K562 (cell line): ENCODE measurements around the gene SLC2A9. TPM values are rescaled to one million over a fixed set of nuclear protein-coding genes. Genes with fewer than 3 reads are reported as not detected.

ENCODE experiments used
- ATAC-seq: fragments of 200-7000 bp; cut with Tn5 transposase; 3 replicates; pipeline ENCODE4 v1.9.1; 2020; ENCODE audit warnings: moderate library complexity
- BruUV-seq: library from RNA; stranded (reverse); fragments of 400-500 nt; replicated peaks from 2 replicates; lab custom pipeline; 2021; lab: Mats Ljungman, UMichigan
- CTCF ChIA-PET: fragments of 300-600 bp; formaldehyde crosslinking; extraction: SDS; loops from one replicate; lab custom pipeline; 2021; ENCODE audit warnings: low intra/inter-chr PET ratio; lab: Yijun Ruan, JAX
- POLR2A ChIA-PET: fragments of 300-600, 350-650 bp; sonication (Branson Sonifier 250); formaldehyde crosslinking; extraction: SDS; loops from one replicate; lab custom pipeline; 2021; ENCODE audit warnings: antibody characterized with exemption, inconsistent platforms; lab: Yijun Ruan, JAX
- DNase-seq, 4 experiments: peaks; one replicate each; pipeline versions ENCODE4 v3.0.0 to v3.0.0-alpha.2; 2011 to 2018; ENCODE audit warnings: low spot score in 3 of 4, mixed read lengths in 3 of 4; ENCODE audit errors: extremely low read depth in 1 of 4
- FAIRE-seq: peaks from 2 replicates; lab custom pipeline; 2011; peaks lifted over from hg19 to GRCh38; lab: Jason Lieb, UNC
- H2AFZ ChIP-seq: 2 replicates; pipeline ENCODE4 v1.6.0; 2011; ENCODE audit warnings: low read depth, low read length, control low read depth, inconsistent platforms
- H3K27ac ChIP-seq: fragments of 200-600 bp; 3 replicates; pipeline ENCODE4 v1.8.0; 2011; ENCODE audit warnings: low read depth, mild to moderate bottlenecking, control low read depth, inconsistent platforms, low read length, moderate library complexity, mixed read lengths; ENCODE audit errors: extremely low read depth
- H3K27me3 ChIP-seq, 2 experiments: fragments of 300-600 bp in 1 of 2; 2 replicates in 1 of 2; 3 replicates in 1 of 2; pipeline versions ENCODE4 v1.6.0 to v1.8.0; 2011; ENCODE audit warnings: inconsistent platforms in 2 of 2, low read length in 2 of 2, mild to moderate bottlenecking in 1 of 2, mixed read lengths in 1 of 2, moderate library complexity in 1 of 2; ENCODE audit not compliant: control insufficient read depth in 2 of 2, insufficient read depth in 2 of 2
- H3K36me3 ChIP-seq: fragments of 300-600 bp; 3 replicates; pipeline ENCODE4 v1.8.0; 2011; ENCODE audit warnings: mild to moderate bottlenecking, low read length, inconsistent platforms; ENCODE audit not compliant: control insufficient read depth, insufficient read depth
- H3K4me1 ChIP-seq, 2 experiments: fragments of 200-600 bp in 1 of 2; replicated peaks in 1 of 2; 2 replicates in 1 of 2; 3 replicates in 1 of 2; pipeline versions ENCODE4 v1.5.1 to v1.8.0; 2011; ENCODE audit warnings: inconsistent platforms in 2 of 2, low read length in 2 of 2, mild to moderate bottlenecking in 1 of 2, mixed read lengths in 1 of 2, moderate library complexity in 1 of 2; ENCODE audit not compliant: control insufficient read depth in 2 of 2, insufficient read depth in 2 of 2
- H3K4me2 ChIP-seq: 2 replicates; pipeline ENCODE4 v1.6.1; 2011; ENCODE audit warnings: low read length, control low read depth, inconsistent platforms, mixed read lengths; ENCODE audit not compliant: insufficient read depth
- H3K4me3 ChIP-seq: fragments of 200-600 bp; sonication (generic), shearing (Covaris generic); 2 replicates; pipeline ENCODE4 v1.5.1; 2016; ENCODE audit warnings: control low read depth, inconsistent platforms
- H3K79me2 ChIP-seq: fragments of 200-600 bp; 3 replicates; pipeline ENCODE4 v1.8.0; 2011; ENCODE audit warnings: low read length, inconsistent platforms; ENCODE audit not compliant: control insufficient read depth, insufficient read depth
- H3K9ac ChIP-seq, 2 experiments: 2 replicates each; pipeline versions ENCODE4 v1.6.0 to v1.6.1; 2011; ENCODE audit warnings: low read depth in 2 of 2, low read length in 2 of 2, control low read depth in 1 of 2, inconsistent platforms in 1 of 2, mild to moderate bottlenecking in 1 of 2, mixed read lengths in 1 of 2; ENCODE audit not compliant: insufficient read depth in 1 of 2
- H3K9me1 ChIP-seq: one replicate; pipeline ENCODE4 v1.6.0; 2011; ENCODE audit warnings: inconsistent platforms, mild to moderate bottlenecking, low read length, moderate library complexity; ENCODE audit not compliant: control insufficient read depth, insufficient read depth
- H3K9me3 ChIP-seq: replicated peaks from 2 replicates; pipeline ENCODE4 v1.5.1; 2011; ENCODE audit warnings: low read depth, low read length, inconsistent platforms; ENCODE audit not compliant: control insufficient read depth, insufficient read depth
- H4K20me1 ChIP-seq: replicated peaks from 2 replicates; pipeline ENCODE4 v1.6.1; 2011; ENCODE audit warnings: low read length, inconsistent platforms, mixed read lengths; ENCODE audit not compliant: control insufficient read depth, insufficient read depth
- BCLAF1 ChIP-seq, 2 experiments: fragments of 450-650 bp in 1 of 2; IDR thresholded peaks; 2 replicates each; pipeline ENCODE4 v1.6.1; 2011 to 2017; ENCODE audit warnings: low read depth in 2 of 2, antibody characterized with exemption in 1 of 2, borderline replicate concordance in 1 of 2, low read length in 1 of 2, mild to moderate bottlenecking in 1 of 2, mixed read lengths in 1 of 2; ENCODE audit not compliant: control insufficient read depth in 1 of 2
- CBX2 ChIP-seq: fragments of 200-600 bp; sonication (generic); IDR thresholded peaks from one replicate; pipeline ENCODE4 v1.6.1; 2012; ENCODE audit warnings: mild to moderate bottlenecking, low read length, inconsistent platforms; ENCODE audit not compliant: insufficient read depth, poor library complexity, severe bottlenecking
- ETV6 ChIP-seq, 3 experiments: fragments of 150-350 bp in 1 of 3; sonication (generic) in 1 of 3; formaldehyde crosslinking in 1 of 3; IDR thresholded peaks; 2 replicates each; pipeline versions ENCODE4 v1.6.1 to v1.8.0; 2014 to 2022; ENCODE audit warnings: borderline replicate concordance in 2 of 3, low read depth in 2 of 3, antibody characterized with exemption in 1 of 3, low read length in 1 of 3, mild to moderate bottlenecking in 1 of 3, missing genetic modification reagents in 1 of 3
- FOS ChIP-seq: IDR thresholded peaks from 3 replicates; pipeline ENCODE4 v1.6.1; 2011; ENCODE audit not compliant: insufficient read length; ENCODE audit errors: extremely low read depth
- FOSL1 ChIP-seq: fragments of 200-800 bp; sonication (Bioruptor generic); conservative IDR thresholded peaks from 2 replicates; pipeline ENCODE4 v1.6.1; 2016; ENCODE audit warnings: missing genetic modification characterization, missing compliant biosample characterization
- GTF2E2 ChIP-seq: fragments of 200-800 bp; sonication (Bioruptor generic); IDR thresholded peaks from 2 replicates; pipeline ENCODE4 v1.6.1; 2016; ENCODE audit warnings: missing genetic modification characterization, missing compliant biosample characterization
- HDGF ChIP-seq: fragments of 450-650 bp; IDR thresholded peaks from 2 replicates; pipeline ENCODE4 v1.6.1; 2016
- LARP7 ChIP-seq: fragments of 450-650 bp; IDR thresholded peaks from 2 replicates; pipeline ENCODE4 v1.6.1; 2016
- MBD1 ChIP-seq: fragments of 250-450 bp; sonication (Bioruptor Pico); IDR thresholded peaks from 2 replicates; pipeline ENCODE4 v1.8.0; 2022; ENCODE audit warnings: inconsistent platforms
- SRSF9 ChIP-seq: fragments of 200-400 bp; formaldehyde crosslinking; IDR thresholded peaks from 2 replicates; pipeline ENCODE4 v1.6.1; 2017; ENCODE audit warnings: low read depth, low read length, borderline replicate concordance
- TFAM ChIP-seq: fragments of 250-450 bp; sonication (Bioruptor Pico); conservative IDR thresholded peaks from 2 replicates; pipeline ENCODE4 v1.5.0; 2021; ENCODE audit warnings: mild to moderate bottlenecking, moderate library complexity
- ZNF184 ChIP-seq: sonication (generic); formaldehyde crosslinking; IDR thresholded peaks from 2 replicates; pipeline ENCODE4 v1.5.0; 2020; ENCODE audit warnings: missing genetic modification reagents
- WGBS: fragments of 100-300 bp; shearing (Covaris generic); methylation state at CpG from one replicate; pipeline ENCODE4 v1.1.6; 2016; ENCODE audit warnings: low coverage, mixed read lengths; ENCODE audit not compliant: insufficient coverage; ENCODE audit errors: missing lambda C conversion rate; 5-methylcytosine and 5-hydroxymethylcytosine counted together
- in situ Hi-C: fragments of 300-500 bp; cut with MboI; formaldehyde crosslinking; loops from 4 replicates; pipeline ENCODE4 v1.15.0; 2018; ENCODE audit warnings: inconsistent platforms, mixed read lengths
- intact Hi-C: fragments of 100-400 bp; cut with micrococcal nuclease; formaldehyde crosslinking; loops from 2 replicates; pipeline ENCODE4 v1.14.2; 2022
- polyA plus RNA-seq, 8 experiments: library from polyadenylated mRNA; depleted of rRNA in 4 of 8; stranded (reverse) in 5 of 8; unstranded in 3 of 8; fragments of >200 nt; fragmentation: Nextera tagmentation in 2 of 8; fragmentation: Illumina TruSeq in 1 of 8; extraction: Ambion mirVana in 2 of 8; extraction: Trizol in 1 of 8; gene quantifications; 2 replicates each; pipeline versions ENCODE4 v1.2.1 to v1.2.3, GENCODE V29; 2011 to 2014; ENCODE audit warnings: inconsistent platforms in 1 of 8, missing spikeins in 1 of 8
- total RNA-seq, 7 experiments: library from RNA; depleted of rRNA in 6 of 7; stranded (reverse); fragments of >200 nt in 6 of 7; fragmentation: Illumina TruSeq in 2 of 7; extraction: Trizol in 2 of 7; gene quantifications; 2 replicates each; pipeline versions ENCODE4 v1.2.1 to v1.2.3, GENCODE V29; 2011 to 2021; ENCODE audit warnings: low replicate concordance in 1 of 7
- TF ChIP-seq, protein P1 (sequence below): fragments of 450-650 bp; formaldehyde crosslinking; IDR thresholded peaks from 2 replicates; pipeline ENCODE4 v1.4.0; 2020; ENCODE audit warnings: mild to moderate bottlenecking, moderate library complexity
- TF ChIP-seq, protein P2 (sequence below): fragments of 450-650 bp; formaldehyde crosslinking; IDR thresholded peaks from 2 replicates; pipeline ENCODE4 v1.4.0; 2020; ENCODE audit warnings: mild to moderate bottlenecking, moderate library complexity

Gene SLC2A9
- total and polyA plus RNA-seq, 9 of the 15 experiments (the other 6 are each of a cell fraction or from before 2014, with no cell fraction given): 0.15 to 1.9 (median 0.76) TPM

DNA sequence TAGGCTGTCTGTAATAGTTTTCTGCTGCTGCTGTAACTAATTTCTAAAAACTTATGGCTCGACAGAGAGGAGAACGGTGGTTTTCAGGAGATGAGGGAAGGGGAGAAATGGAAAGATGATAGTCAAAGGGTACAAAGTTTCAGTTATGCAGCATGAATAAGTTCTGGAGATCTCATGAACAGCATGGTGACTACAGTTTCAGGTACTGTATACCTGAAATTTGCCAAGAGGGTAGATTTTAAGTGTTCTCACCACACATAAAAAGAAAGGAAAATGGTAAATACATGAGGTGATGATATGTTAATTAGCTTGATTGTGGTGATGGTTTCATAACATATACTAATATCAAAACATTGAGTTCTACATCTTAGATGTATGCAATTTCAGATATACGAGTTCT is 205.0 kb downstream of the SLC2A9 start:
- FAIRE-seq (no peak), ATAC-seq (no peak), DNase-seq (no peak)
- no peak overlapping the region for H3K4me2 ChIP-seq
- ChIA-PET CTCF (no interaction called here), POLR2A (no interaction called here)
- H3K9me3 ChIP-seq: no peaks in the 10 kb centered on the region
- intact Hi-C loops (no loop called here), in situ Hi-C loops (no loop called here)
- H3K4me1 ChIP-seq: no peaks in the 10 kb centered on the region
- peaks cover 3% of the 10 kb centered on the region for H3K9me1 ChIP-seq
- 0% methylated on average over 3 of the region's 3 CpGs for WGBS
- no peak overlapping the region for H3K4me3 ChIP-seq
- H3K27me3 ChIP-seq: no peaks in the 10 kb centered on the region
- no TSS peak for BruUV-seq
- no peaks in the 10 kb centered on the region for H3K79me2 ChIP-seq
- no peaks in the 10 kb centered on the region for H4K20me1 ChIP-seq
- H3K27ac ChIP-seq: no peak overlapping the region
- no peak overlapping the region for H2AFZ ChIP-seq
- H3K9ac ChIP-seq: no peak overlapping the region
- no peaks in the 10 kb centered on the region for H3K36me3 ChIP-seq
- TF ChIP-seq TFAM (CRISPR knock-in tag) (no peak), SRSF9 (no peak), LARP7 (no peak), FOSL1 (no peak), ETV6 (IDR thresholded peaks at IDR 0.05; ENCODE audit: borderline replicate concordance in 1 of 2, low read depth in 2 of 2, low read length in 1 of 2) (no peak), ETV6 (CRISPR knock-in tag; IDR thresholded peaks at IDR 0.05; ENCODE audit: borderline replicate concordance) (no peak), MBD1 (CRISPR knock-in tag) (no peak), HDGF (no peak), GTF2E2 (tag) (no peak), BCLAF1 (IDR thresholded peaks at IDR 0.05; ENCODE audit: borderline replicate concordance in 1 of 2, control insufficient read depth in 1 of 2, low read depth in 2 of 2, low read length in 1 of 2) (no peak), FOS (no peak), ZNF184 (no peak), CBX2 (no peak)
- TF ChIP-seq, protein P1, sequence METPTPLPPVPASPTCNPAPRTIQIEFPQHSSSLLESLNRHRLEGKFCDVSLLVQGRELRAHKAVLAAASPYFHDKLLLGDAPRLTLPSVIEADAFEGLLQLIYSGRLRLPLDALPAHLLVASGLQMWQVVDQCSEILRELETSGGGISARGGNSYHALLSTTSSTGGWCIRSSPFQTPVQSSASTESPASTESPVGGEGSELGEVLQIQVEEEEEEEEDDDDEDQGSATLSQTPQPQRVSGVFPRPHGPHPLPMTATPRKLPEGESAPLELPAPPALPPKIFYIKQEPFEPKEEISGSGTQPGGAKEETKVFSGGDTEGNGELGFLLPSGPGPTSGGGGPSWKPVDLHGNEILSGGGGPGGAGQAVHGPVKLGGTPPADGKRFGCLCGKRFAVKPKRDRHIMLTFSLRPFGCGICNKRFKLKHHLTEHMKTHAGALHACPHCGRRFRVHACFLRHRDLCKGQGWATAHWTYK: no peak
- TF ChIP-seq, protein P2, sequence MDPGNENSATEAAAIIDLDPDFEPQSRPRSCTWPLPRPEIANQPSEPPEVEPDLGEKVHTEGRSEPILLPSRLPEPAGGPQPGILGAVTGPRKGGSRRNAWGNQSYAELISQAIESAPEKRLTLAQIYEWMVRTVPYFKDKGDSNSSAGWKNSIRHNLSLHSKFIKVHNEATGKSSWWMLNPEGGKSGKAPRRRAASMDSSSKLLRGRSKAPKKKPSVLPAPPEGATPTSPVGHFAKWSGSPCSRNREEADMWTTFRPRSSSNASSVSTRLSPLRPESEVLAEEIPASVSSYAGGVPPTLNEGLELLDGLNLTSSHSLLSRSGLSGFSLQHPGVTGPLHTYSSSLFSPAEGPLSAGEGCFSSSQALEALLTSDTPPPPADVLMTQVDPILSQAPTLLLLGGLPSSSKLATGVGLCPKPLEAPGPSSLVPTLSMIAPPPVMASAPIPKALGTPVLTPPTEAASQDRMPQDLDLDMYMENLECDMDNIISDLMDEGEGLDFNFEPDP (CRISPR knock-in tag): no peak
